SK-N-SH (cell line): ENCODE measurements around the gene NUDT16. TPM values are rescaled to one million over a fixed set of nuclear protein-coding genes. Genes with fewer than 3 reads are reported as not detected.

Experiments
- CTCF ChIA-PET: fragments of 300-600, 350-600 bp; formaldehyde crosslinking; extraction: SDS; loops from one replicate; lab custom pipeline; 2021; lab: Yijun Ruan, JAX
- POLR2A ChIA-PET: fragments of 350-600 bp; sonication (Branson Sonifier 250); formaldehyde crosslinking; extraction: SDS; loops from one replicate; lab custom pipeline; 2020; ENCODE audit warnings: antibody characterized with exemption, inconsistent platforms; lab: Yijun Ruan, JAX
- DNase-seq: peaks from one replicate; pipeline ENCODE4 v3.0.0; 2012
- H2AFZ ChIP-seq: fragments of 200-600 bp; sonication (generic); 2 replicates; pipeline ENCODE4 v1.8.1; 2016; ENCODE audit warnings: antibody characterized with exemption, mild to moderate bottlenecking, low read depth
- H3F3A ChIP-seq: fragments of 200-600 bp; sonication (generic); replicated peaks from 2 replicates; pipeline ENCODE3; 2016; ENCODE audit warnings: antibody characterized with exemption, mild to moderate bottlenecking; ENCODE audit not compliant: insufficient read depth
- H3K27ac ChIP-seq, 2 experiments: fragments of 200-500 bp in 1 of 2; fragments of 200-600 bp in 1 of 2; sonication (Bioruptor generic) in 1 of 2; sonication (generic), shearing (Covaris generic) in 1 of 2; 2 replicates each; pipeline versions ENCODE4 v1.5.1 to v1.6.1; 2014 to 2016; ENCODE audit warnings: low read depth in 2 of 2, inconsistent platforms in 1 of 2, low read length in 1 of 2, mild to moderate bottlenecking in 1 of 2, mixed read lengths in 1 of 2
- H3K27me3 ChIP-seq: fragments of 200-600 bp; sonication (generic), shearing (Covaris generic); 2 replicates; pipeline ENCODE4 v1.6.1; 2016; ENCODE audit warnings: mixed run types; ENCODE audit not compliant: insufficient read depth
- H3K36me3 ChIP-seq, 2 experiments: fragments of 200-500 bp in 1 of 2; fragments of 200-600 bp in 1 of 2; sonication (Bioruptor generic) in 1 of 2; sonication (generic) in 1 of 2; replicated peaks in 1 of 2; 2 replicates each; pipeline versions ENCODE3 to v1.5.1; 2014 to 2016; ENCODE audit warnings: low read length in 1 of 2, mild to moderate bottlenecking in 1 of 2; ENCODE audit not compliant: insufficient read depth in 2 of 2, control insufficient read depth in 1 of 2
- H3K4me1 ChIP-seq, 2 experiments: fragments of 200-500 bp in 1 of 2; fragments of 200-600 bp in 1 of 2; sonication (Bioruptor generic) in 1 of 2; sonication (generic), shearing (Covaris generic) in 1 of 2; 2 replicates each; pipeline versions ENCODE4 v1.5.1 to v1.6.1; 2014 to 2016; ENCODE audit warnings: low read depth in 1 of 2, low read length in 1 of 2, mixed run types in 1 of 2; ENCODE audit not compliant: insufficient read depth in 2 of 2, control insufficient read depth in 1 of 2
- H3K4me2 ChIP-seq: fragments of 200-600 bp; sonication (generic), shearing (Covaris generic); 2 replicates; pipeline ENCODE4 v1.6.1; 2017; ENCODE audit warnings: mixed run types
- H3K4me3 ChIP-seq, 2 experiments: fragments of 200-500 bp in 1 of 2; fragments of 200-600 bp in 1 of 2; sonication (Bioruptor generic) in 1 of 2; sonication (generic), shearing (Covaris generic) in 1 of 2; 2 replicates each; pipeline versions ENCODE4 v1.5.1 to v1.8.1; 2014 to 2016; ENCODE audit warnings: low read depth in 2 of 2, inconsistent platforms in 1 of 2, low read length in 1 of 2, mild to moderate bottlenecking in 1 of 2, mixed read lengths in 1 of 2, moderate library complexity in 1 of 2
- H3K79me2 ChIP-seq: fragments of 200-600 bp; sonication (generic); 2 replicates; pipeline ENCODE4 v1.8.1; 2017; ENCODE audit warnings: mild to moderate bottlenecking; ENCODE audit not compliant: insufficient read depth
- H3K9ac ChIP-seq: fragments of 200-600 bp; sonication (generic); 2 replicates; pipeline ENCODE4 v1.6.1; 2017; ENCODE audit warnings: mixed run types
- H3K9me2 ChIP-seq: fragments of 200-600 bp; sonication (generic); 2 replicates; pipeline ENCODE4 v1.6.1; 2017; ENCODE audit warnings: mixed run types
- H3K9me3 ChIP-seq: fragments of 200-600 bp; sonication (generic); 2 replicates; pipeline ENCODE4 v1.6.1; 2017; ENCODE audit warnings: mixed run types, mild to moderate bottlenecking, moderate library complexity
- H4K20me1 ChIP-seq: fragments of 200-600 bp; sonication (generic); 2 replicates; pipeline ENCODE4 v1.6.1; 2017; ENCODE audit warnings: mild to moderate bottlenecking, mixed run types; ENCODE audit not compliant: insufficient read depth
- ELF1 ChIP-seq: IDR thresholded peaks from 2 replicates; pipeline ENCODE4 v1.4.0; 2012
- EZH2phosphoT487 ChIP-seq: fragments of 200-600 bp; sonication (generic); IDR thresholded peaks from 2 replicates; pipeline ENCODE4 v1.6.1; 2017; ENCODE audit warnings: low read depth, mixed run types, mild to moderate bottlenecking, antibody characterized with exemption, moderate library complexity, borderline replicate concordance
- FOSL2 ChIP-seq: IDR thresholded peaks from 2 replicates; pipeline ENCODE4 v1.4.0; 2012; ENCODE audit warnings: low read depth, mild to moderate bottlenecking, moderate library complexity, borderline replicate concordance
- FOXJ3 ChIP-seq: sonication (generic); formaldehyde crosslinking; IDR thresholded peaks from 2 replicates; pipeline ENCODE4 v1.5.1; 2020; ENCODE audit warnings: mild to moderate bottlenecking, missing genetic modification reagents
- GABPA ChIP-seq: IDR thresholded peaks from 2 replicates; pipeline ENCODE4 v1.4.0; 2012; ENCODE audit warnings: low read depth, mild to moderate bottlenecking
- IRF3 ChIP-seq: fragments of 150-350 bp; IDR thresholded peaks from 2 replicates; pipeline ENCODE4 v1.6.1; 2016; ENCODE audit warnings: mild to moderate bottlenecking, low read depth, low read length
- MEF2A ChIP-seq: IDR thresholded peaks from 2 replicates; pipeline ENCODE4 v1.4.0; 2012; ENCODE audit warnings: low read depth, borderline replicate concordance
- MXI1 ChIP-seq: IDR thresholded peaks from 2 replicates; pipeline ENCODE4 v1.6.1; 2012; ENCODE audit warnings: mild to moderate bottlenecking, low read depth, low read length, improper control_type of control experiment
- NFIC ChIP-seq: IDR thresholded peaks from 2 replicates; pipeline ENCODE4 v1.4.0; 2012; ENCODE audit warnings: borderline replicate concordance
- PBX3 ChIP-seq: IDR thresholded peaks from 2 replicates; pipeline ENCODE4; 2012
- SIN3A ChIP-seq: IDR thresholded peaks from 2 replicates; pipeline ENCODE4 v1.6.1; 2012; ENCODE audit warnings: low read depth, mild to moderate bottlenecking, low read length, moderate library complexity, borderline replicate concordance
- TAF1 ChIP-seq: IDR thresholded peaks from 2 replicates; pipeline ENCODE4 v1.6.1; 2012; ENCODE audit warnings: low read depth, mild to moderate bottlenecking, low read length, moderate library complexity, borderline replicate concordance
- TCF12 ChIP-seq: IDR thresholded peaks from 2 replicates; pipeline ENCODE4 v1.4.0; 2012
- TEAD4 ChIP-seq: IDR thresholded peaks from 2 replicates; pipeline ENCODE4 v1.4.0; 2012; ENCODE audit warnings: mild to moderate bottlenecking, borderline replicate concordance; ENCODE audit not compliant: insufficient read depth
- USF2 ChIP-seq: fragments of 150-350 bp; IDR thresholded peaks from 2 replicates; pipeline ENCODE4 v1.6.1; 2017; ENCODE audit warnings: antibody characterized with exemption, low read length, low read depth, borderline replicate concordance
- YY1 ChIP-seq: IDR thresholded peaks from 2 replicates; pipeline ENCODE4 v1.4.0; 2012; ENCODE audit warnings: low read depth, mild to moderate bottlenecking
- WGBS: methylation state at CpG from one replicate; pipeline ENCODE4 v1.1.6; 2017; ENCODE audit warnings: low lambda C conversion rate; 5-methylcytosine and 5-hydroxymethylcytosine counted together
- polyA plus RNA-seq, 3 experiments: library from polyadenylated mRNA; depleted of rRNA; stranded (reverse); fragments of >200 nt; gene quantifications; 2 replicates each; pipeline ENCODE4 v1.2.3, GENCODE V29; 2012

The NUDT16 gene
- polyA plus RNA-seq, 1 of the 3 experiments (the other 2 are of a cell fraction) = 8.2 TPM

- CTCF ChIA-PET = no interaction called here
These were observed 8.8 kb downstream of the NUDT16 start for GRCh38 chr3:131390331-131390730.

GRCh38 chr3:131393051-131393450 is 11.5 kb downstream of the NUDT16 start:
- DNase-seq = no peak

More at GRCh38 chr3:131390331-131390730, 8.8 kb downstream of the NUDT16 start:
- Histone ChIP-seq H3K4me2 (no peak overlapping the region), H3K79me2 (no peaks in the 10 kb centered on the region), H3K9me3 (no peaks in the 10 kb centered on the region), H4K20me1 (no peaks in the 10 kb centered on the region), H3K9ac (no peak overlapping the region), H3K9me2 (no peaks in the 10 kb centered on the region), H3F3A (no peaks in the 10 kb centered on the region), H3K4me1 (no peaks in the 10 kb centered on the region; a peak in 1 of 4 replicates), H3K27ac (no peak overlapping the region), H3K36me3 (peaks cover 0 to 10% of the 10 kb centered on the region in 2 experiments), H3K27me3 (no peaks in the 10 kb centered on the region), H2AFZ (no peak overlapping the region), H3K4me3 (no peak overlapping the region)
- DNase-seq = no peak
- TF ChIP-seq GABPA = no peak
- POLR2A ChIA-PET = no interaction called here
- WGBS = 100% methylated on average over 2 of the region's 2 CpGs

More at GRCh38 chr3:131393051-131393450, 11.5 kb downstream of the NUDT16 start:
- no peak overlapping the region for H2AFZ ChIP-seq
- H3K27me3 ChIP-seq = no peaks in the 10 kb centered on the region
- ChIA-PET CTCF (no interaction called here), POLR2A (no interaction called here)
- whole genome bisulfite sequencing = 70% methylated on average over 6 of the region's 6 CpGs
- no peaks in the 10 kb centered on the region for H3K9me3 ChIP-seq
- TF ChIP-seq PBX3 = no peak
- no peak for TF ChIP-seq FOXJ3 (CRISPR knock-in tag)
- TF ChIP-seq IRF3 = no peak
- TF ChIP-seq USF2 = no peak
- TF ChIP-seq MEF2A = no peak
- no peak for TF ChIP-seq NFIC
- TF ChIP-seq ELF1 = no peak
- no peak for TF ChIP-seq TCF12
- TF ChIP-seq FOSL2 = no peak
- no peak for TF ChIP-seq MXI1
- TF ChIP-seq TEAD4 = no peak
- TF ChIP-seq TAF1 = no peak
- TF ChIP-seq EZH2phosphoT487 = no peak
- no peak for TF ChIP-seq YY1
- TF ChIP-seq SIN3A = no peak
- no peak overlapping the region for H3K9ac ChIP-seq
- no peaks in the 10 kb centered on the region for H3K79me2 ChIP-seq
- no peak overlapping the region for H3K4me2 ChIP-seq
- H3F3A ChIP-seq = no peaks in the 10 kb centered on the region
- no peak overlapping the region for H3K4me3 ChIP-seq
- no peaks in the 10 kb centered on the region for H3K9me2 ChIP-seq
- no peak overlapping the region for H3K27ac ChIP-seq
- H4K20me1 ChIP-seq = no peaks in the 10 kb centered on the region
- peaks cover 0 to 4% of the 10 kb centered on the region in 2 experiments; a peak in 2 of 4 replicates for H3K4me1 ChIP-seq
- H3K36me3 ChIP-seq = no peaks in the 10 kb centered on the region
